ENCODE results near the gene SLC1A6. TPM values are rescaled to one million over a fixed set of nuclear protein-coding genes. Genes with fewer than 3 reads are reported as not detected.

Gene SLC1A6
- total and polyA plus RNA-seq, 4 donors, result not detected

- Histone ChIP-seq H3K9ac (ENCODE audit: low read depth in 1 of 2, low read length in 2 of 2) (no peak overlapping the region), H3K27ac (ENCODE audit: low read depth in 1 of 2, low read length in 2 of 2) (no peak overlapping the region), H3K36me3 (ENCODE audit: control insufficient read depth in 4 of 4, insufficient read depth in 3 of 4, low read depth in 1 of 4, low read length in 3 of 4) (no peaks in the 10 kb centered on the region), H3K4me3 (ENCODE audit: low read depth in 1 of 3, low read length in 3 of 3) (no peak overlapping the region), H3K4me1 (ENCODE audit: control insufficient read depth in 4 of 4, insufficient read depth in 4 of 4, low read length in 3 of 4) (no peaks in the 10 kb centered on the region), H3K27me3 (ENCODE audit: control insufficient read depth in 4 of 4, insufficient read depth in 4 of 4, low read length in 3 of 4) (peaks cover 0 to 3% (median 0%) of the 10 kb centered on the region in 4 donors), H3K9me3 (ENCODE audit: control insufficient read depth in 4 of 4, low read length in 3 of 4) (no peaks in the 10 kb centered on the region)
- no peak for DNase-seq (ENCODE audit: low spot score)
- TF ChIP-seq REST (IDR thresholded peaks at IDR 0.05) (no peak), HNF4A (conservative IDR thresholded peaks at IDR 0.05) (no peak), NR2F2 (IDR thresholded peaks at IDR 0.05) (no peak)
- WGBS, result 88% methylated on average over 27 of the region's 27 CpGs
Measured at GRCh38 chr19:14972676-14973075, 7.0 kb downstream of the SLC1A6 start.

GRCh38 chr19:14971474-14971873 lies 8.2 kb downstream of the SLC1A6 start:
- H3K27me3 ChIP-seq (ENCODE audit: control insufficient read depth in 4 of 4, insufficient read depth in 4 of 4, low read length in 3 of 4), result no peaks in the 10 kb centered on the region
- WGBS, result 85% methylated on average over 7 of the region's 7 CpGs
- H3K4me3 ChIP-seq (ENCODE audit: low read depth in 1 of 3, low read length in 3 of 3), result no peak overlapping the region
- no peaks in the 10 kb centered on the region for H3K9me3 ChIP-seq (ENCODE audit: control insufficient read depth in 4 of 4, low read length in 3 of 4)
- no peak for DNase-seq (ENCODE audit: low spot score)
- no peaks in the 10 kb centered on the region for H3K36me3 ChIP-seq (ENCODE audit: control insufficient read depth in 4 of 4, insufficient read depth in 3 of 4, low read depth in 1 of 4, low read length in 3 of 4)
- H3K27ac ChIP-seq (ENCODE audit: low read depth in 1 of 2, low read length in 2 of 2), result no peak overlapping the region
- no peaks in the 10 kb centered on the region for H3K4me1 ChIP-seq (ENCODE audit: control insufficient read depth in 4 of 4, insufficient read depth in 4 of 4, low read length in 3 of 4)
- H3K9ac ChIP-seq (ENCODE audit: low read depth in 1 of 2, low read length in 2 of 2), result no peak overlapping the region
- TF ChIP-seq YY1 (IDR thresholded peaks at IDR 0.05) (no peak), FOXA1 (IDR thresholded peaks at IDR 0.05) (no peak), MAX (IDR thresholded peaks at IDR 0.05) (no peak), CTCF (IDR thresholded peaks at IDR 0.05; ENCODE audit: low read depth, low read length, missing input control) (no peak), TAF1 (conservative IDR thresholded peaks at IDR 0.05) (no peak), SP1 (IDR thresholded peaks at IDR 0.05) (no peak), NR2F2 (IDR thresholded peaks at IDR 0.05) (no peak), GABPA (IDR thresholded peaks at IDR 0.05 in 1 of 2, conservative IDR thresholded peaks at IDR 0.05 in 1 of 2) (no peak), EGR1 (IDR thresholded peaks at IDR 0.05; ENCODE audit: low read depth in 2 of 2) (no peak), ATF3 (IDR thresholded peaks at IDR 0.05) (no peak), HNF4G (IDR thresholded peaks at IDR 0.05) (no peak)

GRCh38 chr19:14968247-14968646 lies 11.4 kb downstream of the SLC1A6 start:
- WGBS, result 91% methylated on average over 14 of the region's 14 CpGs
- H3K4me1 ChIP-seq (ENCODE audit: control insufficient read depth in 4 of 4, insufficient read depth in 4 of 4, low read length in 3 of 4), result no peaks in the 10 kb centered on the region
- H3K9me3 ChIP-seq (ENCODE audit: control insufficient read depth in 4 of 4, low read length in 3 of 4), result no peaks in the 10 kb centered on the region
- H3K9ac ChIP-seq (ENCODE audit: low read depth in 1 of 2, low read length in 2 of 2), result no peak overlapping the region
- no peak for DNase-seq (ENCODE audit: low spot score)
- H3K27ac ChIP-seq (ENCODE audit: low read depth in 1 of 2, low read length in 2 of 2), result no peak overlapping the region
- no peaks in the 10 kb centered on the region for H3K36me3 ChIP-seq (ENCODE audit: control insufficient read depth in 4 of 4, insufficient read depth in 3 of 4, low read depth in 1 of 4, low read length in 3 of 4)
- H3K4me3 ChIP-seq (ENCODE audit: low read depth in 1 of 3, low read length in 3 of 3), result no peak overlapping the region
- no peaks in the 10 kb centered on the region for H3K27me3 ChIP-seq (ENCODE audit: control insufficient read depth in 4 of 4, insufficient read depth in 4 of 4, low read length in 3 of 4)
- no peak for TF ChIP-seq JUND (IDR thresholded peaks at IDR 0.05)
- no peak for TF ChIP-seq REST (IDR thresholded peaks at IDR 0.05)
- no peak for TF ChIP-seq HNF4G (IDR thresholded peaks at IDR 0.05)
- no peak for TF ChIP-seq CTCF (IDR thresholded peaks at IDR 0.05; ENCODE audit: low read depth, low read length, missing input control)
- TF ChIP-seq MAX (IDR thresholded peaks at IDR 0.05), result no peak
- no peak for TF ChIP-seq EGR1 (IDR thresholded peaks at IDR 0.05; ENCODE audit: low read depth in 2 of 2)
- TF ChIP-seq RAD21 (IDR thresholded peaks at IDR 0.05), result no peak
- TF ChIP-seq NR2F2 (IDR thresholded peaks at IDR 0.05), result no peak
